ENCODE measurements around the gene PDK4.

Gene PDK4

DNA sequence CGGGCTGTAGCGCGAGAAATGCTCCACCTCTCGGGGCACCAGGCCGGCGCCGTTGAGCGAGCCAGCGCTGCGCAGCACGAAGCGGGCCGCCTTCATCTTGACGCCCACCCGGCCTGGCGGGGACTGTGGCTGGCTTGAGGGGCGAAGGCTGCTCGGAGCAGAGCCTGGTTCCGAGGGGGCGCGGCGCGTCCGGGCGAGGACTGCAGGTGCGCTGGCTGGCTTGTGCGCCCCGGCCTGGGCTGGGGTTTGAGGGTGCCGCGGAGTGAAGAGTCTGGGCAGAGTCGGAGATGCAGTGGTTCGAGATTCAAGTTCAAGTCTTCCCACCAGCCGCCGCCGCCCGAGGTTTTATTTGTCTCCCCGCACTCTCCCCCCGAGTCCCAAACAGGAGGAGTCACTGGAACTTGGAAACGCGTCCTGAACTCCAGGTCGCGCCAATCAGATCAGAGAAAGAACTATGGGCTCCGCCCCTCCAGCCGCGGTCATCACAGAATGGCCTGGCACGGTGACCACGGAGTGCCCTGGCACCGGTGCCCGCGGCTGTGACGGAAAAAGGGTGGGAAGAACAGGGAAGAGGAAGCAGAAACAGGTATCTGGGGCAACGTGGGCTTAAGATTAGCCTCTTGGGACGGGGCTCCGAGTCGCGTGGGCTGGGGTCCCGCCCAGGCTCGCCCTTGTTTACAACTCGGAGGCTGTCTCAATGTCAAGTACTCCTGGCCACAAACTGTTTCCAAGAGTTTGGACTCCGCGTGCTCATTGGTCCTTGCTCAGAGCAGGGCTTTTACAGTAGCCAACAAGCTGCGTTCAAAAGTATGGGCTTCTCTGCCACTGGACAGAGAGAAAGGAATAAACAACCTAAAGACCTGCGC is at the start of gene PDK4:
Gene PDK4 (minus strand): TSS at position 319 of the 866 bp plus-strand sequence. CDS start 223 bp downstream, at position 96.
- DNase-seq (ENCODE audit: low read depth): no peak

DNA sequence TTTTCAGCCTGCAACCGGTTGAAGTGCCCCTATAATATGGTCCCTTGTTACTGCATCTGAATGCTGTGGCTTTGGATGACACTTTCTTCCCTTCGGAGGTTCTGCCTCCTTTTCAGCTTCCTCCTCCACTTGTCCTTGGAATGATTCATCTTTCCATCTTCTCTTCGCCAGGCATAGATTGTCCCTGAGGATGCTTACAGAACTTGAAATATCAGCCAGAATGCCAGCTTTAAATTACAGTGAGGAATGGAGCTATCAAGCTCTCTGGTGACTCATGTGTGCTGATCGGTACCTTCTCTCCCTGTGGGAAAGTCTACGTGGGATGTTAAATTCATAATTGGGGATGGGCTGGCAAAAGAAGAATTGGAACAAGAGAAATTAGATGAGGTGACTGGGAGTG is 45.9 kb upstream of the PDK4 start:
- no peak for DNase-seq (ENCODE audit: low read depth)

DNA sequence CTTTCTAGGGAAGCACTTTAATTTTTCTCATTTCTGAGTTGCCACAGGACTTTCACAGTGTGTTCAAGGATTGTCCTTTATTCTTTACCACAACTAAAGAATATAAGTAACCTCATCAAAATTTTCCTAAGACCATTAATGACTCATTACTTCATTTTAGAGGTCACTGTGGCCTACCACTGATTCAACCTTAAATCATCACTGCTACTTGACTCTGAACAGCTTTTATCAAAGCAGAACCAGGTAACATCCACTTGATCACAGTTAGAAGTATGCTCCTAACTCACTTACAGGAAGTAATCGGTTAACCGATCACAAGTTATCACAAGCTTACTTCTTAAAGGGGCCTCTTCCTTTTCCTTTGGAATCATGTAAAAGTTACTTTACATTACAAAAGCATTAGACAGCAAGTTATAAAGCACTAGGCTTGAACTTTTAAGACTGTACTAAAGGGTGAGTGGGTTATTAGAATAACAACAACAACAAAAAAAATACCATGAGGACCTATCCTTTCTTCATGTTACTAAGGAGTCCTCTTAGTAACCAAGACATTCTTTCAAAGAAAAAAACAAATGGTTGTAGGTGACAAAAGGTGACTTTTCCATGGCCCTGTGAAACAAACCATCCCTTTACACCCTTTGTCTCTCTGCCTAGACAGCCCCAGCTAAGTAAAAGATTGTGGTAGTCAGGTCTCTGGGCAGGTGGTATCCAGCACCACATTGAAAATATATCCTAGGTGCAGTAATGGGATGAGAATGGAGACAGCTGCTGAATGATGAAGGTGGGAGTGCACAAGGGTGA is 40.0 kb upstream of the PDK4 start:
- no peak for DNase-seq (ENCODE audit: low read depth)

DNA sequence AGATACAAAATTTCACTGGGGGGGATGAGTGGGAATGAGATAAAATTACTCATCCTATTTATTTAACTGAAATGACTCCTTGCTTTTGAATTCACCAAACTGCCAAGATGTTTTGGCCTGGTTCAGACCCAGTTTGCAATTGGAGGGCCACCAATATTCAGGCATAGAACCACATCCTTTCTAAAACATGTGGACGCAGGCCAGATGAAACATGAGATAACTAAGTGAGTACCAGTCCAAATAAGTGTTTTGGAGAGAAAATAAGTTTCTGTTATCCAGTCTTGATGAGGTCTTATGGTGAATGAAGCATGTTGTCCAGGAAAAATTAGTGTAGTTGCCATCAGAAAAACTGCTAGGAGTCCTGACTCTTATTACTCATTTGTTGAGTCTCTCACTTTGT is 36.3 kb upstream of the PDK4 start:
- DNase-seq (ENCODE audit: low read depth): no peak

DNA sequence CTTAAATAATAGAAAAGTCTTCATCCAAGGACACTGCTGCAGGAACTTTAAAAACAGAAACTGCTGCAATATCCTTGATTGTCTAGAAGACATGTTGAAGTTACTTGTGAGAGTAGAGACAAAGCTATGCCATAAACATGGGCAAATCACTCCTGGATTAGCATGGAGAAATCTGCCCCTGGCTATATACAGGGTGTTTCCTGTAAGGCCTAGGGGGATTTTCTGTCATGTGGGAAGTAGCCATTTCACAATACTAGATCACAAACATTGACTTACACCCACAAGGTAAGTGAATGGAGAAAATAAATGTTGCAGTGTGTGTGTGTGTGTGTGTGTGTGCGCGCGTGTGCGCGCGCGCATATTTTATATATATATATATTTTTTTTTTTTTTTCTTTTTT is 35.2 kb upstream of the PDK4 start:
- DNase-seq (ENCODE audit: low read depth): no peak

DNA sequence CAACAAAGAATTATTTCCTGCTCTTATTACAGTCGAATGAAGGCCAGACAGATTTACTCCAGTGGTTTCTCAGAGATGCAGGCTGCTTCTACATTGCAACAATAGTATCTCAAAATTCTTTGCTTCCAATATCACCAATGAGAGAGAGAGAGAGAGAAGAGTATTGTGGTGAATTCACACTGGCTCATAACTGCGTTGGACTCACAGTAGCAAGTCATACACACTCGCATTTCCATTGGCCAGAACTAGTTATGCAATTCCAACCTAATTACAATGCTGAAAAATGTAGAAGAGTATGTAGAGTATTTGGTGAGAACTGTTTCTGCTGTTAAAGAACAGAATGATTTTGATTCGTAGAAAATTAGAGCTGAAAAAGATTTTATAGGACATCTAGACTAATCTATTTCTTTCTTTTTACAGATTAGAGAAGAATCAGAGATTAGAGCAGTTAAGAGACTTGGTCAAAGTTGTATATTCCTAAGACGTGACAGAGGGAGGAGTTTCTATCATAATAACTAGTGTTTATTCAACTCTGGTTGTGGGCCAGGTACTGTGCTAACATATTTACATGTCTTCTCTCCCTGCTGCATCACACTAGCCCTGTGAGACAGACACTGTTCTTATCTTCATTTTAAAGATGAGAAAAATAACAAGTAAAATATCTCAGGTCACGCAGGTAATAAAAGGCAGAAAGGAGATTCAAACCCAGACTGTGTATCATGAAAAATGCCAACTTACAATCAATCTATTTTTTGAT is 34.6 kb upstream of the PDK4 start:
- DNase-seq (ENCODE audit: low read depth): no peak

DNA sequence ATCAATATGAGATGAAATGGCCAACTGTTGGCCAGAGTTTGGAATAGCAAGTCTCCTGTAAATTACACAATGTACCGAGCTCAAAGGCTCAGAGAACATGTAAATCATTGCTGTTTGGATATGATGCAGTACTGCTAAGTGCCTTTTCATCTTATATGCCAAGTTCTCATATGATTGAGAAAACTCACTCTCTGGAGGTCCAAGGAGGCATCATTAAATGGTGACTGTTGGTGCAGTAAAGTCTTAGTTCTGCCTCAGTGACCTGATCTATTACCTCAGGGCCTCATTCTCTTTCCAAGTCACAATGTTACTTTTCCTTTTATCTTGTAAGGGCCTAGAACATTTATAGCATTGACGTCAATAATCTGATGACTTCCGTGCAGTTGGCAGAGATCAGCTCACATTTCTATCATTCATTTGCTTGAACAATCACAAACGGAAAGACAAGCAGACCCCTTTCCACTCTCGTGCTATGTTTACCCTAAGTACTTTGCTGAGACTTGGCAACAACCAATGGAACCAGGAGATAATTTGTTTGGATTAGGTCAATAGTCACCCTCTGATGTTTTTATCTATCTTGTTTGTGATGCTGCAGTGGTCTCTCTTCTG is 32.6 kb upstream of the PDK4 start:
- no peak for DNase-seq (ENCODE audit: low read depth)

DNA sequence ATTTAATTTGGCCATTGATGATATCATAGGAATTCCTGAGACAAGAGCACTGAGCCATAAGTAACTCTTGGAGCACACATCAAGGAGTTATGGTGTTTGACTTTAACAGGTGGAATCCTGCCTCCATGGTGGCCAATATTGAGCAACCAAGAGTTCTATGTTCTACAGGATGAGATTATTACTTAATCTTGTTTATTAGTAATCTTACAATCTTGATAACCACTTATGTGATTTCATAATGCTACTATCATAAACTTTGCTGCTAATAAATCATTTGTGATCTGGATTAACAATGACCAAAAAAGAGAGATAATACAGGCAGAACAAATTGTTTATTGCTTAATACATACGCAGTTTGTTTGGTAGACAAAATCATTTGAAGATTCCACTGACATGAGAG is 27.5 kb upstream of the PDK4 start:
- DNase-seq (ENCODE audit: low read depth): no peak

DNA sequence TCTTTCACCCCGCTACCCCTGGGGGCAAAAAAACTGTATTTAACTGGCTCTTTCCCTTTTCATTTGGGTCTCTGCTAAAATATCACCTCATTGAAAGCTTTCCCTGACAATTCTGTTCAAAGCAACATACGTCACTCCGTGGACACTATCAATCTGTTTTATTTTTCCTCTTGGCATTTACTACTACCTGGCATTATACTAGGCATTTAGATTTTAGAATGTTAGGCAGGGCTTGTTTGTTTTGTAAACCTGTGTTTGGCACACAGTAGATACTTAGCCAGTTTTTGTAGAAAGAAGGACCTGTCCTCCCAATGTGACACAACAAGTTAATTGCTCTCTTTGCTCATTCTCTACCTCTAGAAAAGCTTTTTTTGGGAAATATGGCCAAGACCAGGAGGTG is 26.5 kb upstream of the PDK4 start:
- DNase-seq (ENCODE audit: low read depth): no peak

DNA sequence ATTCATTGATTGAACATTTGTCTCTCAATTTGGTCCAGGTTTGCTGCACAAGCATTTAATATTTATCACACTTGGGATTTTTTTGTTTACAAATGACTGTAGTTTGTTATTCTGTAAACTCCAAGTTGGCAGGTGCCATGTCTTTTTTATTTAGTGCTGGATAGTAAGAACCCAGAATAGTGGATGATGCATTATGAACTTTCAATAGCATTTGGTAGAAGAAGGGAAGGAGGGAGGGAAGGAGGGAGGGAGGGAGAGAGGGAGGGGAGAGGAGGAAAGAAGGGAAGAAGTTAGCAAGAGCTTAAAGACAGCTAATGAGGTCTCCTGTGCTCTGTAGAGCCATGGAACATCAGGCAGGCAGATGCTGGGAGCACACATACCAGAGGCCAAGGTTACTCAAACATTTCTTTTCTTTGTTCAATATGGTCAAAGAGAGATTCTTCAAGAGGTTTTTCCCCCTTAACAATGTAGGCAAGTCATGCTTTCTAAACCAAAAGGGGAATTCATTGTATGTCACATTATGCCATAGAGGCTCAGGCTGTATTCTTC is 25.8 kb upstream of the PDK4 start:
- DNase-seq (ENCODE audit: low read depth): no peak

DNA sequence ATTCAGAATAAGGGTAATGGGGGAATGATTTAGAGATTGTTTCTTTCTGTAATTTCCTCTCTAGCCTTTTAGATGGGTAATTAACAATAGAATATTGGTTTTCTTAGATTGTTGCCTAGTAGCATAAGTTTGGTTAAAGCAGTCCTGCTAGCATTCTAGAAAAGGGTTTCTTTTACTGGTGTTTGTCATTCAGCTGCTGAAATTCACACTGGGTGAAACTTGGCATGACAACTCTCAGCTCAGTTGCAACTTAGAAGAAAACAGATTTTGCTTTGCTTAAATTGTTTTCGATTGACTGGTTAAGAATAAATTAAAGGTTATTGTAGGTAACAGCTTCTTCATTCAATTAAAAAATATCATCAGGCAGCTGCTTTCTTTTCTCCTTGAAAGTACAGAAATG is 25.1 kb upstream of the PDK4 start:
- DNase-seq (ENCODE audit: low read depth): no peak

DNA sequence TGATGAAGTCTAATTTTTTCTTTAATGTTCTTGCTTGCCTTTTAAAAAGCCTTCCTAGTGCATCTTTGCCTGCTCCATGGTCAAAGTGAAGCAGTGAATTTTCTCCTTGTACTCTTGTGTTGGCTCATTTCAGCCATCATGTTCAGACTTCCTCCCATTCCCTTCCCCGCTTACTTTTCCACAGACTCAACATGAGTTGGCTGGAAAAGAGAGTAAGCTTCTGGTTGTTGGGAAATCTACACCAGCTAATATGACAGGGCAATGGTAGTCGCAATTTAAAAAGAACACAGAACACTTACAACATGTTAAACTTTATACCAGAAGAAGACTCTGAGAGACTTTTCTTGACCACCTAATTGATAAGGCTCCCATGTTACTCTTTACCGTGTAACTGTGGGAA is 24.3 kb upstream of the PDK4 start:
- DNase-seq (ENCODE audit: low read depth): no peak

DNA sequence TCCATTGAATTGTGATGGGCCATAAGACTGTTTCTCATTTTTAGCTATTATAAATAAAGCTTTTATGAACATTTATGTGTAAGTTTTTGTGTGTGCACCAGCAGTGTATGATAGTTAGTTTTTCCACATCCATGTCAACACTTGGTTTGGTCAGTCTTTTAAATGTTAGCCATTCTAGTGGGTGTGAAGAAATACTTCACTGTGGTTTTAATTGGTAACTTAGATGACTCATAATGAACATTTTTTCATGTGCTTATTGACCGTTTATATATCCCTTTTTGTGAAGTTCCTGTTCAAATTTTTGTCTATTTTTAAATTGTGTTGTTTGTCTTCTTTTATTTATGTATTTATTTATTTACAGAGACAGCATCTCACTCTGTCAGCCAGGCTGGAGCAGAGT is 23.6 kb upstream of the PDK4 start:
- no peak for DNase-seq (ENCODE audit: low read depth)

DNA sequence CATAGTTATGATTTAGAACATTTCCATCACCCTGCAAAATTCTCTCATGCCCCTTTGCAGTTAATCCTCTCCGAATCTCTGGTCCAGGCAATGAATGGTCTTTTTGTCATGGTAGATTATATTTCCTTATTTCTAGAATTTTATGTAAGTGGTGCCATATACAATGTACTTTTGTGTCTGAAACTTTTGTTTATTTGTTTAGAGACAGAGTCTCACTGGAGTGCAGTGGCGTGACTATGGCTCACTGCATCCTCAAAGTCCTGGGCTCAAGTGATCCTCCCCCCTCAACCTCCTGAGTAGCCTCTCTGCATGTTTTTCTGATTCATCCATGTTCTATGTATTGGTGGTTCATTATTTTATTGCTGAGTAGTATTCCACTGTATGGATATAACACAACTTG is 23.2 kb upstream of the PDK4 start:
- no peak for DNase-seq (ENCODE audit: low read depth)

DNA sequence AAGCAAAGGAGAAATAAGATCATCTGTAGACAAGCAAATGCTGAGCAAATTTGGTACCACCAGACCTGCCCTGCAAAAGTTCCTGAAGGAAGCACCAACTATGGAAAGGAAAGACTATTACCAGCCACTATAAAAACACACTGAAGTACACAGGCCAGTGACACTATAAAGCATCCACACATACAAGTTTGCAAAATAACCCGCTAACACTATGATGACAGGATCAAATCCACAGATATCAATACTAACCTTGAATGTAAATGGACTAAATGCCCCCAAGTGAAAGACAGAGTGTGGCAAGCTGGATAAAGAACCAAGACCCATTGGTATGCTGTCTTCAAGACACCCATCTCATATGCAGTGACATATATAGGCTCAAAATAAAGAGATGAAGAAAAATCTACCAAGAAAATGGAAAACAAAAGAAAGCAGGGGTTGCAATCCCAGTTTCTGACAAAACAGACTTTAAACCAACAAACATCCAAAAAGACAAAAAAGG is 18.2 kb upstream of the PDK4 start:
- no peak for DNase-seq (ENCODE audit: low read depth)

DNA sequence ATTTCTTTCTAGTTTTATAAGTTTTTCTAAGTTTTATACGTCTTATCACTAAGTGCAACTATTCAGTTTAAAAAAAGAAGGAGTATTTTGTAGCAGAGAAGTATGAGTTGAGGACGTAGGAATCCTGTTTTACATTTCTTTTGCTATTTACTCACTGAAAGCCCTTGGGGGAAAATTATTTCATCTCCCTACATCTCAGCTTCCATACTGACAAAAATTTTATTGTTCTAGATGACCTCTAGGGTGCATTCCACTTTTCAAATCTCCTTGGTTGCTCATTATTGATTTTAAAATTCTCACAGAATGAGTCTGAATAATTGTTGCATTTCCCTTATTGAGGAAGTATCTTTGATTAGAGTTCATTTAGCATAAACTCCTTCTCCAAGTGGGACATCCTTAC is 14.9 kb upstream of the PDK4 start:
- no peak for DNase-seq (ENCODE audit: low read depth)

DNA sequence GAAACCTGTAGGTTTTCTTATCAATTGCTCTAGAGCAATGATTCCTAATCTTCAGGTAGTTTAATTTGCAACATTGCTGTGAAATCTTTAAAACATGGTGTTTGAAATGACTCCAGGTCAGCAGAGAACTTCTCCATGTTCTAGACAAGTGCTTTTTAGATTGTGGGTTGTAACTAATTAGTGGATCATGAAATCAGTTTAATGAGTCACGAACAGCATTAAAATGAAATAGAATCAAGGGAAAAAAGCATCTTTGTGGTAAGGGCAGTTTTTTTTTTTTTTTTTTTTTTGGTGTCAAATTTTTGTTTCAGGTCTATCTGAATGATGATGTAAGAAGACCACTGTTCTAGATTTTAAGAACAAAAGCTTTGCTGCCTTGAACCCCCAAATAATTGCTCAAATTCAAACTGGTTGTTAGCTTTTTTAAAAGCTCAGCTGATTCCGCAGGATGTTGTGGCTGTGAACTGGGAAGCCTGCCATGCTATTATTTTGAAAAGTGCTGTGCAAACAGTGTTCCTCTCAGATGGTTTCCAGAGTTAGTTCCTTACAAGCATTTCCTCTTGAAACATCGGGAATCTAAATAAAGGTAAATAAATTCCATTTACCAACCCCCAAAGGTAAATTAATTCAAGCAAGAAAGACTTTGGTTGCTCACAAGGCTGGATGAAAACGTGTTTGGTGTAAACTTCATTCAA is 13.1 kb upstream of the PDK4 start:
- no peak for DNase-seq (ENCODE audit: low read depth)

DNA sequence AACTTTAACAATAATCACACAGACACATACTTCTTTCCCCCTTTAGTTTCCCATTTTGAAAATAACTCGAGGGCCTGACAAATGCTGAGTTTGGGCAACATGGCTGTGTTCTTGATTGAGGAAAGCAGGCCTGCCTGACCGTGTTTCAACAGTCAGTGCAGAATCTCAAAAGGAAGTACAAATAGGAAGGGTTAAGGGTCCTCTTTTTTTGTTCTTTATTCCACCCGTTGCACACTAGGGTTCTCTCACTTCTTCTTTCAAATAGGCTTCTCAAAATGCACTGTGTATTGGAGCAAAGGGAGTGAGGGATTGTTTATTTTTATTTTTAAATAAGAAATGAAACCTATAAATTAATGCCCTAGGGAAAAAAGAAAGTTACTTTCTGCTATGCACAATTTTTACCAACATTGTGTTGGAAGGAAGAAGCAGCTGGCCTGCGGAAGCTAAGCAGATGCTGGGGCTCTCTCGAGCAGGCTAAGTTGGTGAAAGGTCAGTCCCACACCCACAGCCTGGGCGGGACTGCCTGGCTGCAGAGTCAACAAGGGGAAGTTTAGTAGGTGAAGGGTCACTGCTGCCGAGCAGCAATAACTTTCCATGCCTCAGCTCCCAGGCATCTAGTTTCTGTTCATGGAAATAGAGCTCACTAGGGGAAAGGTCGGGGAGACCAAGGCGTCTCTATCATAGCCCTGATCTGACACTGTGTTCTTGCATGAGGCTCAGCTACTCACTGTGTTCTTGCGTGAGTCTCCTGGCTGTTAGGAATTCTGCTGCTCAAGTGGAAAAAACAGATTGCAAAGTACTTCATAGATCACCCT is 12.2 kb upstream of the PDK4 start:
- no peak for DNase-seq (ENCODE audit: low read depth)

DNA sequence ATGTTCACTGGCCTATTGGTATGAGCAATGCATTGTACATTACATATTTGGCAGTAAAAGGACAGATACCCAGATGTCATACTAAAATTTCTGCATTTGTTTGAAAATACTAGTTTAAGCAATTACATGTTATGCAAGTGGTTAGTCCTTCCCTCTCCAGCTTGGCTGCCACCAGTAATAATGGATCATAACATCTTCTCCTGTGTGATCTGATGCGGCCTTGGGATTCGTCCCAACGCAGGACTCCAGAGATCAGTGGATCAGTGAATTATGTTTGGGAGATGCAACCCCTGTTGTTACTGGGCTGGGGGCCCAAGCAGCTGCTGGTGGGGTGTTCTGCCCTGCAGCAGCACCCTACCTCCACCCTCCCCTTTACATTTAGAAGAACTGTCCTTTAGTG is 11.2 kb upstream of the PDK4 start:
- no peak for DNase-seq (ENCODE audit: low read depth)

DNA sequence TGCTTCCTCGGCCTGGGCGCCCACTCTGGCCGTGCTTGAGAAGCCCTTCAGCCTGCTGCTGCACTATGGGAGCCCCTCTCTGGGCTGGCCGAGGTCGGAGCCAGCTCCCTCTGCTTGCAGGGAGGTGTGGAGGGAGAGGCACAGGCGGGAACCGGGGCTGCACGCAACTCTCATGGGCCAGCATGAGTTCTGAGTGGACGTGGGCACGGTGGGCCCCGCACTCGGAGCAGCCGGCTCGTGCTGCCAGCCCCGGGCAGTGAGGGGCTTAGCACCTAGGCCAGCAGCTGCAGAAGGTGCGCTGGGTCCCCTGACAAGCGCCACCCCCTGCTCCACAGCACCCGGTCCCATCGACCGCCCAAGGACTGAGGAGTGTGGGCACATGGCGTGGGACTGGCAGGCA is 9.0 kb upstream of the PDK4 start:
- DNase-seq (ENCODE audit: low read depth): no peak
